ENCODE measurements around the gene NSMCE3.
"Not testable (repeated sequence)": the region's sequence is repeated elsewhere in the genome, so short reads cannot be mapped to it uniquely, and the experiment has no call there.

NSMCE3 gene

GRCh38 chr15:29226436-29227208 lies 43.0 kb downstream of the NSMCE3 start:
- Histone ChIP-seq H3K4me1 (ENCODE audit: control insufficient read depth, insufficient read depth, low read length) (no peaks in the 10 kb centered on the region), H3K9ac (ENCODE audit: low read length) (no peak overlapping the region), H3K27me3 (ENCODE audit: control insufficient read depth, insufficient read depth, low read length) (no peaks in the 10 kb centered on the region), H3K36me3 (ENCODE audit: control insufficient read depth, insufficient read depth, low read length) (no peaks in the 10 kb centered on the region), H3K27ac (ENCODE audit: low read depth, low read length) (no peak overlapping the region), H3K4me3 (ENCODE audit: low read length) (no peak overlapping the region)

DNA sequence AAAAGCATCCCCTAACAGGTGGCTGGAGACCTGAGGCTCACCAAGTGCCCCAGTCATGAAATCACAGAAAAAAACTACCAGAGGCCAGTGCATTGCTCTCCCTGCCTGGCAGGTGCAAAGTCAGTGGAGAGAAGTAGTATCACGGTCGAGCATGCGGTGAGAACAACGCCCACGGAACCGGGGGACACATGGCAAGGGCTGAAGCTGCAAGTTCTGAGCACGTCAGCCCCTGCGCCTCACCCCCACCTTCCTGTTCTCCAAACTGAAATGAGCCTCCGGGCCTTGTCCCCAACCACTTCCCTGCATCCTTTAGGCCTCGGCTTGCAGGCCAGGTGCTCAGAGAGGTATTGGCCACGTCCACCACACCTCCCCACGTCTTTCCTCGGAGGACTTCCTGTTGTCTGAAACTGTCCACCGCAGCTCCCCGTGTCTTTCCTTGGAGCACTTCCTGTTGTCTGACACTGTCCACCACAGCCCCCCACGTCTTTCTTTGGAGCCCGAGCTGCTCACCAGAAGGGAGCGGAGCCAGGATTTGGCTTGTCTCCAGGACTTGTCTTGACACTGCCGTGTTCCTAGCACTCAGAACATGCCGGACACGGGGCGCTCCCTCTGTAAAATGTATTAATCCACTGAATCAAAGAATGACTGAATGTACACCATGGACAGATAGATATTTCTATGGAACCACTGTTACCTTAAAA lies 43.9 kb downstream of the NSMCE3 start:
- Histone ChIP-seq H3K27me3 (ENCODE audit: control insufficient read depth, insufficient read depth, low read length) (no peaks in the 10 kb centered on the region), H3K9ac (ENCODE audit: low read length) (no peak overlapping the region), H3K4me3 (ENCODE audit: low read length) (no peak overlapping the region), H3K4me1 (ENCODE audit: control insufficient read depth, insufficient read depth, low read length) (no peaks in the 10 kb centered on the region), H3K27ac (ENCODE audit: low read depth, low read length) (no peak overlapping the region), H3K36me3 (ENCODE audit: control insufficient read depth, insufficient read depth, low read length) (no peaks in the 10 kb centered on the region)

DNA sequence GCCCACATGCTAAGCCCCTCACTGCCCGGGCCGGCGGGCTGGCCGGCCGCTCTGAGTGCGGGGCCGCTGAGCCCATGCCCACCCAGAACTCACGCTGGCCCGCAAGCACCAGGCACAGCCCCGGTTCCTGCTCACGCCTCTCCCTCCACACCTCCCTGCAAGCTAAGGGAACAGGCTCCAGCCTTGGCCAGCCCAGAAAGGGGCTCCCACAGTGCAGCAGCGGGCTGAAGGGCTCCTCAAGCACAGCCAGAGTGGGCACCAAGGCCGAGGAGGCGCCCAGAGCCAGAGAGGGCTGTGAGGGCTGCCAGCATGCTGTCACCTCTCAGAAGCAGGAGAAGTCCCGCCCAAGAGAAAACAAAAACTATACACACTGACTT lies 44.6 kb downstream of the NSMCE3 start:
- not testable (repeated sequence) for H3K27ac ChIP-seq (ENCODE audit: low read depth, low read length); H3K4me1 ChIP-seq (ENCODE audit: control insufficient read depth, insufficient read depth, low read length); H3K36me3 ChIP-seq (ENCODE audit: control insufficient read depth, insufficient read depth, low read length); H3K27me3 ChIP-seq (ENCODE audit: control insufficient read depth, insufficient read depth, low read length); H3K9ac ChIP-seq (ENCODE audit: low read length); H3K4me3 ChIP-seq (ENCODE audit: low read length)

DNA sequence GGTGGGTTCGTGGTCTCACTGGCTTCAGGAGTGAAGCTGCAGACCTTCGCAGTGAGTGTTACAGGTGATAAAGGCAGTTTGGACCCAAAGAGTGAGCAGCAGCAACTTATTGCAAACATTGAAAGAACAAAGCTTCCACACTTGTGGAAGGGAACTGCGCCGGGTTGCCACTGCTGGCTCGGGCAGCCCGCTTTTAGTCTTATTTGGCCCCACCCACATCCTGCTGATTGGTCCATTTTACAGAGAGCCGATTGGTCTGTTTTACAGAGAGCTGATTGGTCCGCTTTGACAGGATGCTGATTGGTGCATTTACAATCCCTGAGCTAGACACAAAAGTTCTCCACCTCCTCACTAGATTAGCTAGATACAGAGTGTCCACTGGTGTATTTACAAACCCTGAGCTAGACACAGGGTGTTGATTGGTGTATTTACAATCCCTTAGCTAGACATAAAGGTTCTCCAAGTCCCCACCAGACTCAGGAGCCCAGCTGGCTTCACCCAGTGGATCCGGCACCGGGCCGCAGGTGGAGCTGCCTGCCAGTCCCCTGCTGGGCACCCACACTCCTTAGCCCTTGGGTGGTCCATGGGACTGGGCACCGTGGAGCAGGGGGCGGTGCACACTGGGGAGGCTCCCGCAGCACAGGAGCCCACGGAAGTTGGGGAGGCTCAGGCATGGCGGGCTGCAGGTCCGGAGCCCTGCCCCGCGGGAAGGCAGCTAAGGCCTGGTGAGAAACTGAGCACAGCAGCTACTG lies 45.2 kb downstream of the NSMCE3 start:
- not testable (repeated sequence) for H3K9ac ChIP-seq (ENCODE audit: low read length); H3K27me3 ChIP-seq (ENCODE audit: control insufficient read depth, insufficient read depth, low read length); H3K27ac ChIP-seq (ENCODE audit: low read depth, low read length); H3K4me3 ChIP-seq (ENCODE audit: low read length); H3K4me1 ChIP-seq (ENCODE audit: control insufficient read depth, insufficient read depth, low read length); H3K36me3 ChIP-seq (ENCODE audit: control insufficient read depth, insufficient read depth, low read length)

GRCh38 chr15:29223640-29224039 lies 46.0 kb downstream of the NSMCE3 start:
- Histone ChIP-seq H3K27ac (ENCODE audit: low read depth, low read length) (no peak overlapping the region), H3K4me1 (ENCODE audit: control insufficient read depth, insufficient read depth, low read length) (no peaks in the 10 kb centered on the region), H3K9ac (ENCODE audit: low read length) (no peak overlapping the region), H3K36me3 (ENCODE audit: control insufficient read depth, insufficient read depth, low read length) (no peaks in the 10 kb centered on the region), H3K27me3 (ENCODE audit: control insufficient read depth, insufficient read depth, low read length) (no peaks in the 10 kb centered on the region), H3K4me3 (ENCODE audit: low read length) (no peak overlapping the region)

DNA sequence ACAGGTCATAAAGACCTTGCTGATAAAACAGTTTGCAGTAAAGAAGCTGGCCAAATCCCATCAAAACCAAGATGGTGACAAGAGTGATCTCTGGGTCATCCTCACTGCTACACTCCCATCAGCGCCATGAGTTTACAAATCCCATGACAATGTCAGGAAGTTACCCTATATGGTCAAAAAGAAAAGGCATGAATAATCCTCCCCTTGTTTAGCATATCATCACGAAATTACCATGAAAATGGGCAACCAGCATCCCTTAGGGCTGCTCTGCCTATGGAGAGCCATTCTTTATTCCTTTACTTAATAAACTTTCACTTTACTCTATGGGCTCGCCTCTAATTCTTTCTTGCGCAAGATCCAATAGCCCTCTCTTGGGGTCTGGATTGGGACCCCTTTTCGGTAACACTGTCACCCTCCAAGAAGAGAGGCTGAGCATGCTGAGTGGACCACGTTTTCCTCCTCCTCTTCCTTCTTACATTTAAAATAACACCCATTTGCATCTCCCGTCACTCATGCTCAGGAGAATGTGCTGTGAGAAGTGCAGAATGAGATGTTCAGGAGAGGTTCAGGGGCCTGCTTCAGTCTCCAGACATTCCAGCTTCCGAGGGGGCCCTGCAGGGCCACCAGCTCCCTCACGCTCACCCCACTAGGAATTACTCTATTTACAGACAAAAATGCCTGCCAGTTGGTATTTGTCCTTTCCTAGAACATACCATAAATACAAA lies 47.3 kb downstream of the NSMCE3 start:
- Histone ChIP-seq H3K36me3 (ENCODE audit: control insufficient read depth, insufficient read depth, low read length) (no peaks in the 10 kb centered on the region), H3K4me1 (ENCODE audit: control insufficient read depth, insufficient read depth, low read length) (no peaks in the 10 kb centered on the region), H3K27ac (ENCODE audit: low read depth, low read length) (no peak overlapping the region), H3K27me3 (ENCODE audit: control insufficient read depth, insufficient read depth, low read length) (no peaks in the 10 kb centered on the region), H3K9ac (ENCODE audit: low read length) (no peak overlapping the region), H3K4me3 (ENCODE audit: low read length) (no peak overlapping the region)

- H3K27ac ChIP-seq (ENCODE audit: low read depth, low read length): no peak overlapping the region
- H3K9ac ChIP-seq (ENCODE audit: low read length): no peak overlapping the region
- no peaks in the 10 kb centered on the region for H3K4me1 ChIP-seq (ENCODE audit: control insufficient read depth, insufficient read depth, low read length)
- H3K4me3 ChIP-seq (ENCODE audit: low read length): no peak overlapping the region
- no peaks in the 10 kb centered on the region for H3K27me3 ChIP-seq (ENCODE audit: control insufficient read depth, insufficient read depth, low read length)
- H3K36me3 ChIP-seq (ENCODE audit: control insufficient read depth, insufficient read depth, low read length): no peaks in the 10 kb centered on the region
Observed at GRCh38 chr15:29220852-29221251, 48.8 kb downstream of the NSMCE3 start.

- no peak overlapping the region for H3K4me3 ChIP-seq (ENCODE audit: low read length)
- H3K9ac ChIP-seq (ENCODE audit: low read length): no peak overlapping the region
- H3K36me3 ChIP-seq (ENCODE audit: control insufficient read depth, insufficient read depth, low read length): no peaks in the 10 kb centered on the region
- no peak overlapping the region for H3K27ac ChIP-seq (ENCODE audit: low read depth, low read length)
- no peaks in the 10 kb centered on the region for H3K4me1 ChIP-seq (ENCODE audit: control insufficient read depth, insufficient read depth, low read length)
- no peaks in the 10 kb centered on the region for H3K27me3 ChIP-seq (ENCODE audit: control insufficient read depth, insufficient read depth, low read length)
Observed at GRCh38 chr15:29216955-29217354, 52.7 kb downstream of the NSMCE3 start.

Data from rectal smooth muscle tissue (tissue), 1 donor.